Neuronal stem cell (in vitro differentiated cells): ENCODE results near the gene BHLHA9.
"Not testable (repeated sequence)": the region's sequence is repeated elsewhere in the genome, so short reads cannot be mapped to it uniquely, and the experiment has no call there.

ENCODE experiments used
- DNase-seq: peaks from one replicate; pipeline ENCODE4 v3.0.0-alpha.2; 2013; ENCODE audit warnings: low spot score
- H2AFZ ChIP-seq: one replicate; pipeline ENCODE4 v1.6.1; 2013; ENCODE audit warnings: mild to moderate bottlenecking, low read length, inconsistent platforms
- H2AK5ac ChIP-seq: 2 replicates; pipeline ENCODE4 v1.6.1; 2013; ENCODE audit warnings: low read depth, mild to moderate bottlenecking, inconsistent platforms, low read length, moderate library complexity, mixed read lengths
- H2BK120ac ChIP-seq: 2 replicates; pipeline ENCODE4 v1.6.1; 2013; ENCODE audit warnings: low read depth, mild to moderate bottlenecking, inconsistent platforms, low read length, moderate library complexity, mixed read lengths
- H2BK12ac ChIP-seq: one replicate; pipeline ENCODE4 v1.6.1; 2013; ENCODE audit warnings: low read length, inconsistent platforms
- H2BK15ac ChIP-seq: 2 replicates; pipeline ENCODE4 v1.6.1; 2013; ENCODE audit warnings: mild to moderate bottlenecking, low read length, inconsistent platforms, mixed read lengths
- H2BK5ac ChIP-seq: one replicate; pipeline ENCODE4 v1.6.1; 2013; ENCODE audit warnings: inconsistent platforms, mild to moderate bottlenecking, low read length, moderate library complexity
- H3K14ac ChIP-seq: one replicate; pipeline ENCODE4 v1.6.1; 2013; ENCODE audit warnings: low read length, inconsistent platforms
- H3K18ac ChIP-seq: 2 replicates; pipeline ENCODE4 v1.6.1; 2013; ENCODE audit warnings: low read length, inconsistent platforms
- H3K23ac ChIP-seq: 2 replicates; pipeline ENCODE4 v1.6.1; 2013; ENCODE audit warnings: low read depth, mild to moderate bottlenecking, mixed read lengths, low read length, inconsistent platforms; ENCODE audit not compliant: poor library complexity
- H3K27ac ChIP-seq: replicated peaks from 3 replicates; pipeline ENCODE4 v1.5.1; 2013; ENCODE audit warnings: low read length, inconsistent platforms
- H3K27me3 ChIP-seq, 3 experiments: 2 replicates each; pipeline ENCODE4 v1.6.1; 2013; ENCODE audit warnings: low read length in 3 of 3, mild to moderate bottlenecking in 2 of 3, inconsistent platforms in 1 of 3, low read depth in 1 of 3, mixed read lengths in 1 of 3, moderate library complexity in 1 of 3; ENCODE audit not compliant: control insufficient read depth in 3 of 3, insufficient read depth in 3 of 3
- H3K36me3 ChIP-seq, 2 donors: replicated peaks in 1 of 2; 2 replicates each; pipeline ENCODE4 v1.6.1; 2013; ENCODE audit warnings: low read length in 2 of 2; ENCODE audit not compliant: control insufficient read depth in 2 of 2, insufficient read depth in 2 of 2
- H3K4ac ChIP-seq: 2 replicates; pipeline ENCODE4 v1.6.1; 2013; ENCODE audit warnings: inconsistent platforms, mild to moderate bottlenecking, low read length, moderate library complexity
- H3K4me1 ChIP-seq, 2 donors: 1 replicate in 1 of 2; 2 replicates in 1 of 2; pipeline ENCODE4 v1.6.1; 2013; ENCODE audit warnings: low read length in 2 of 2, low read depth in 1 of 2; ENCODE audit not compliant: control insufficient read depth in 2 of 2, insufficient read depth in 1 of 2
- H3K4me2 ChIP-seq: one replicate; pipeline ENCODE4 v1.6.1; 2013; ENCODE audit warnings: mild to moderate bottlenecking, low read length, inconsistent platforms; ENCODE audit not compliant: insufficient read depth, poor library complexity, severe bottlenecking
- H3K4me3 ChIP-seq, 2 donors: 2 replicates each; pipeline ENCODE4 v1.5.1; 2013; ENCODE audit warnings: low read length in 2 of 2, mild to moderate bottlenecking in 2 of 2, inconsistent platforms in 1 of 2, moderate library complexity in 1 of 2
- H3K79me1 ChIP-seq: one replicate; pipeline ENCODE4 v1.6.1; 2013; ENCODE audit warnings: low read depth, mild to moderate bottlenecking, inconsistent platforms, low read length, moderate library complexity
- H3K9ac ChIP-seq: one replicate; pipeline ENCODE4 v1.6.1; 2013; ENCODE audit warnings: mild to moderate bottlenecking, low read depth, low read length, inconsistent platforms; ENCODE audit not compliant: poor library complexity
- H3K9me3 ChIP-seq, 2 donors: replicated peaks in 1 of 2; 2 replicates each; pipeline versions ENCODE3 to v1.6.1; 2013; ENCODE audit warnings: low read length in 2 of 2, mild to moderate bottlenecking in 2 of 2, inconsistent platforms in 1 of 2, low read depth in 1 of 2, mixed read lengths in 1 of 2, moderate library complexity in 1 of 2; ENCODE audit not compliant: control insufficient read depth in 2 of 2, insufficient read depth in 1 of 2
- H4K8ac ChIP-seq: one replicate; pipeline ENCODE4 v1.6.1; 2013; ENCODE audit warnings: low read depth, mild to moderate bottlenecking, inconsistent platforms, low read length, moderate library complexity
- H4K91ac ChIP-seq: one replicate; pipeline ENCODE4 v1.6.1; 2013; ENCODE audit warnings: low read length, low read depth, mild to moderate bottlenecking, inconsistent platforms; ENCODE audit not compliant: poor library complexity
- WGBS, 2 donors: extraction: QIAGEN DNeasy Blood & Tissue Kit; methylation state at CpG; one replicate each; pipeline ENCODE4 v1.1.7; 2013; ENCODE audit warnings: missing lambda C conversion rate in 2 of 2, mixed read lengths in 1 of 2; ENCODE audit not compliant: insufficient read length in 2 of 2, insufficient replicate concordance in 1 of 2; ENCODE audit errors: extremely low coverage in 2 of 2; 5-methylcytosine and 5-hydroxymethylcytosine counted together

The BHLHA9 gene

DNA sequence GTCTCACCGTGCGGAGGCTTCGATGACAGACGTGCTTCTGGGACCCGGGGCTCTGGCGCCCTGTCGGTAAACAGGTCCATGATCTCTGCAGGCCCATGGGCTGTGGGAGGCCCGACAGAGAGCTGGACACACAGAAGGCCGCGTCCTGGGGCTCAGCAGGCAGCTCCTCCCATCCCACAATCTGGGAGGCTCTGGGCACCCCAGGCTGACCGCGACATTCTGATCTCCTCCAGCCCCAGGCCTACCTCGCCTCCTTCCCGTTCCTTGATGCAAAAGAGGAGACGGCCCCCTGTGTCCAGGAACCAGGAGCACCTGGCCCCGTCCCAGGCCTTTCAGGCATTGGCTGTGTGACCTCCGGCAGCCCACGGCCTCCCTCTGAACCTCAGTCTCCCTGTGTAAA lies 32.5 kb downstream of the BHLHA9 start:
- Histone ChIP-seq H2BK15ac (no peak overlapping the region), H4K8ac (no peak overlapping the region), H3K27ac (no peak overlapping the region), H3K27me3 (peaks cover 0 to 3% (median 0%) of the 10 kb centered on the region in 3 experiments), H3K9ac (no peak overlapping the region), H3K4me3 (no peak overlapping the region), H3K14ac (no peak overlapping the region), H3K36me3 (no peaks in the 10 kb centered on the region), H2BK120ac (no peak overlapping the region), H2BK12ac (no peak overlapping the region), H2AK5ac (peak overlapping the region; percentile 20), H2BK5ac (no peak overlapping the region), H3K23ac (peak overlapping the region; percentile 25), H3K9me3 (no peaks in the 10 kb centered on the region), H3K4me1 (peaks cover 13 to 39% of the 10 kb centered on the region in 2 donors), H3K79me1 (no peaks in the 10 kb centered on the region), H2AFZ (peak overlapping the region; percentile 32), H3K4me2 (no peak overlapping the region), H3K4ac (no peak overlapping the region), H3K18ac (peak overlapping the region; percentile 82), H4K91ac (no peak overlapping the region)
- DNase-seq, result no peak
- WGBS, 2 donors, result no CpG with 5 or more reads among the region's 18 CpGs

DNA sequence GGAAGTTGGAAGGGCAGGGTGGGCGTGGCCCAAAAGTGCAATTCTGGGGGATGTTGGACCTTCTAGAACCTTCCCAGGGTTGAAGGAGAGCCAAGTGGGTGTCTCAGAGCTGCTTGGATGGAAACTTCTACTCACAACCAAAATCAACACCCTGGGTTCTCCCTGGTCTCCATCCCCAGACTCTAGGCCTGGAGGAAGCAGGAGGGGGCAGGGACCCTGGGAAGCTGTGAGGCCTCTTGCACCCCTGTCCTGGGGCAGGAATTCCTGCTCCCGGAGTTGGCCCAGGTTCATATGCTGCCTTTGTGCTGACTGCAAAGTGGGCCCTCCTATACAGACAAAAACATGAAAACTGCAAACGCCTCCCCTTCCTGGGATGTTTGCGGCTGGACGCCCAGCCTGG lies 34.3 kb downstream of the BHLHA9 start:
- Histone ChIP-seq H2BK5ac (peak overlapping the region; percentile 82), H3K14ac (peak overlapping the region; percentile 89), H4K91ac (no peak overlapping the region), H3K9ac (no peak overlapping the region), H3K36me3 (no peaks in the 10 kb centered on the region), H2BK15ac (peak overlapping the region; percentile 75), H3K18ac (peak overlapping the region; percentile 85), H3K79me1 (no peaks in the 10 kb centered on the region), H3K27me3 (peaks cover 0 to 3% (median 0%) of the 10 kb centered on the region in 3 experiments), H2AFZ (peak overlapping the region; percentile 11), H3K4ac (no peak overlapping the region), H4K8ac (no peak overlapping the region), H2BK12ac (no peak overlapping the region), H3K4me3 (no peak overlapping the region), H3K23ac (peak overlapping the region; percentile 39), H3K9me3 (no peaks in the 10 kb centered on the region), H3K4me1 (peaks cover 4 to 21% of the 10 kb centered on the region in 2 donors), H2AK5ac (peak overlapping the region; percentile 40), H2BK120ac (peak overlapping the region; percentile 44), H3K27ac (no peak overlapping the region), H3K4me2 (no peak overlapping the region)
- no CpG with 5 or more reads among the region's 5 CpGs for WGBS, 2 donors
- DNase-seq, result no peak

DNA sequence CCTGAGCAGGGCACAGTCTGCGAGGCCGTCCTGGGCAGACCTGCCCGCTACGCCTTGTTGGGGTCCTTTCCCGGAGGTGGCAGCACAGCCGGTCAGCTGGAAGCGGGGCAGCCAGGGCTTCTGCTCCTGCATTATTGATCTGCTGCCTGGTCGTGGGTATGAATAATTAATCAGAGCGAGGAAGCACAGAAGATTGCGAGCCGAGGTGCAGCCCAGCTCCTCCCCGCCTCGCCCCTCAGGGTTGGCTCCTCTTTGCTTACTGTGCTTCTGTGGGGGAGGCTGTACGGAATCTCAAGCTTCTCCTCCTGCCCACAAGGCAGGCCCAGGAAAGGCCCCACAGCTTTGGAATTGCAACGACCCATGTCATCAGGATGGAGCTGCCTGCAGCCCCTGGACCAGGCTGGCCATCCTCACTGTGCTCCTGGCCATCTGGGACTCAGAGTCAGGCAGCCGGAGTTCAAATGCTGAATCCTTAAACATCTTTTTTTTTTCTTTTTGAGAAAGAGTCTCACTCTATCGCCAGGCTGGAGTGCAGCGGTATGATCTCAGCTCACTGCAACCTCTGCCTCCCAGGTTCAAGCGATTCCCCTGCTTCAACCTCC lies 34.8 kb downstream of the BHLHA9 start:
- DNase-seq, result no peak
- no CpG with 5 or more reads among the region's 19 CpGs for WGBS, 2 donors
- H2BK5ac ChIP-seq, result peak overlapping the region; percentile 82
- peak overlapping the region; percentile 58 for H2BK12ac ChIP-seq
- peaks cover 0 to 3% (median 0%) of the 10 kb centered on the region in 3 experiments for H3K27me3 ChIP-seq
- H3K4me3 ChIP-seq, result no peak overlapping the region
- H3K18ac ChIP-seq, result peak overlapping the region; percentile 85
- H3K27ac ChIP-seq, result no peak overlapping the region
- H2BK120ac ChIP-seq, result peak overlapping the region; percentile 44
- peak overlapping the region; percentile 75 for H2BK15ac ChIP-seq
- no peaks in the 10 kb centered on the region for H3K9me3 ChIP-seq
- H3K14ac ChIP-seq, result peak overlapping the region; percentile 89
- peak overlapping the region; percentile 53 for H2AFZ ChIP-seq
- H4K8ac ChIP-seq, result no peak overlapping the region
- H3K9ac ChIP-seq, result no peak overlapping the region
- H3K4ac ChIP-seq, result no peak overlapping the region
- H3K4me2 ChIP-seq, result no peak overlapping the region
- H2AK5ac ChIP-seq, result peak overlapping the region; percentile 40
- peak overlapping the region; percentile 39 for H3K23ac ChIP-seq
- no peaks in the 10 kb centered on the region for H3K36me3 ChIP-seq
- H3K79me1 ChIP-seq, result no peaks in the 10 kb centered on the region
- no peak overlapping the region for H4K91ac ChIP-seq
- H3K4me1 ChIP-seq, result peaks cover 4 to 16% of the 10 kb centered on the region in 2 donors

DNA sequence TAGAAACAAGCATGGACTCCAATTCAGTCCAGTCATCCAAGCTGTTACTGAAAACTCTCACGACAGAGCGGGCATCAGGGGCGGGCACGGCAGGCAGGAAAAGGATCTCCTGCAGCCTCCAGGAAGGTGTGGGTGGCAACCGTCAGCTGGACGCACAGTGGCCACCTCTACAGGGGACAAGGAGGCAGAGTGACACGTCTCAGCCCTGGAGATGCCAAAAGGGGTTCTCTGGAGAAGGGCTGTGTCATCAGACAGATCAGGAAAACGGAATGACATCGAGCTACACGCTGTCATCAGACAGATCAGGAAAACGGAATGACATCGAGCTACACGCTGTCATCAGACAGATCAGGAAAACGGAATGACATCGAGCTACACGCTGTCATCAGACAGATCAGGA lies 37.6 kb downstream of the BHLHA9 start:
- DNase-seq, H3K36me3 ChIP-seq, H3K23ac ChIP-seq, H3K4me2 ChIP-seq, H4K8ac ChIP-seq, H3K4ac ChIP-seq, H3K27ac ChIP-seq, H2BK12ac ChIP-seq, H2AFZ ChIP-seq, H2BK15ac ChIP-seq, H4K91ac ChIP-seq, H3K27me3 ChIP-seq, H2BK5ac ChIP-seq, H3K9ac ChIP-seq, H3K4me3 ChIP-seq, H2BK120ac ChIP-seq, H3K79me1 ChIP-seq, H3K14ac ChIP-seq, H3K9me3 ChIP-seq: not testable (repeated sequence)
- peak overlapping the region; percentile 15 for H3K18ac ChIP-seq
- H3K4me1 ChIP-seq, result peaks cover 9 to 14% of the 10 kb centered on the region in 2 donors
- no CpG with 5 or more reads among the region's 16 CpGs for WGBS, 2 donors
- H2AK5ac ChIP-seq, result peak overlapping the region; percentile 47
